ENCODE data around the gene UNC79. TPM values are rescaled to one million over a fixed set of nuclear protein-coding genes. Genes with fewer than 3 reads are reported as not detected.

The UNC79 gene
- total RNA-seq, 1 donor from 2014 or later: 2.6 TPM

DNA sequence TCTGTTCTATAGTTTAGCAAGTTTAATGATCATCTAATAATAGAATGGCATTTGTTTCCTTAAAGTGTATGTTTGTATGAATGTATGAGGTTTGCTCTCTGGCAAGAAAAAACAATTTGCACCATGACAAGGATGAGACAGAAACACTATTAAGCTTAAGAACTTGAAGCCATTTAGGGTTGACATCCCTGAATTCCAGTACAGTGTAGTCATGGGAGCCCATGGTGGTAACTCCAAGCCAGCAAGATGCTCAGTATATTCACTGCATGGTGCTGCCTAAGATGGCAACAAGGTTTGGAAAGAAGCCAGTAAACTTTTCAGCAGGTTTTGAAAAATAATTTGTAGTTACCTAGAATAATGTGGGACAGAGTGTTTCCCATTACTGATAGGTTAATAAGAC is 198.9 kb downstream of the UNC79 start:
- no peaks in the 10 kb centered on the region for H3K36me3 Mint-ChIP-seq (ENCODE audit: insufficient read depth)
- no peak overlapping the region for H3K27ac Mint-ChIP-seq
- no peak overlapping the region for H3K4me3 Mint-ChIP-seq (ENCODE audit: low read depth)
- H3K4me1 Mint-ChIP-seq (ENCODE audit: low read depth): no peaks in the 10 kb centered on the region
- H3K27me3 Mint-ChIP-seq: peaks cover 5% of the 10 kb centered on the region
- H3K9me3 Mint-ChIP-seq (ENCODE audit: low read depth): no peaks in the 10 kb centered on the region
- DNase-seq (ENCODE audit: low spot score, unreplicated experiment): no peak
- TF ChIP-seq CTCF (IDR thresholded peaks at IDR 0.05; ENCODE audit: unreplicated experiment): no peak

- DNase-seq (ENCODE audit: low spot score, unreplicated experiment): no peak
- H3K4me3 Mint-ChIP-seq (ENCODE audit: low read depth): no peak overlapping the region
- H3K4me1 Mint-ChIP-seq (ENCODE audit: low read depth): no peaks in the 10 kb centered on the region
- no peaks in the 10 kb centered on the region for H3K9me3 Mint-ChIP-seq (ENCODE audit: low read depth)
- peaks cover 7% of the 10 kb centered on the region for H3K27me3 Mint-ChIP-seq
- TF ChIP-seq CTCF (IDR thresholded peaks at IDR 0.05; ENCODE audit: unreplicated experiment): no peak
- no peak overlapping the region for H3K27ac Mint-ChIP-seq
- no peaks in the 10 kb centered on the region for H3K36me3 Mint-ChIP-seq (ENCODE audit: insufficient read depth)
Measured at GRCh38 chr14:93638790-93639189, 208.1 kb downstream of the UNC79 start.

DNA sequence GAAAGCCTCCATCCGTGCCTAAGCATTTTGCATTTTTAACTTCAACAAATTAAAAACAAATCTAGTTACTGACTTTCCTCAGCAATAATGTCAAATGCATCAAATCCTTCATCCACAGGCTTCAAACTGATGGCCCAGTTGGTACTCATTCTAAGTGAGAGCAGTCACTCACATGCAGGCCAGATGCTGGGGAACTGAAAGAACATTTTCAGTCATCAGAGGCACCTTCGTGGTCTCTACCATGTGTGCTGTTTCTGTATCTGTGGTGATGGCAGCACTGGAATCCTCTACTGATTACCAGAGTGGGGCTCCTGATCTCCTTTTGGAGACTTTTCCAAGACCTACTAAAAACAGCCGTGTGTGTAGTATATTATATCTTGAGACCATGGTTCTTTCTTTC is 212.4 kb downstream of the UNC79 start:
- Mint-ChIP-seq H3K27me3 (peaks cover 6% of the 10 kb centered on the region), H3K9me3 (ENCODE audit: low read depth) (no peaks in the 10 kb centered on the region), H3K27ac (no peak overlapping the region), H3K36me3 (ENCODE audit: insufficient read depth) (no peaks in the 10 kb centered on the region), H3K4me3 (ENCODE audit: low read depth) (no peak overlapping the region), H3K4me1 (ENCODE audit: low read depth) (peaks cover 1% of the 10 kb centered on the region)
- no peak for DNase-seq (ENCODE audit: low spot score, unreplicated experiment)
- no peak for TF ChIP-seq CTCF (IDR thresholded peaks at IDR 0.05; ENCODE audit: unreplicated experiment)

DNA sequence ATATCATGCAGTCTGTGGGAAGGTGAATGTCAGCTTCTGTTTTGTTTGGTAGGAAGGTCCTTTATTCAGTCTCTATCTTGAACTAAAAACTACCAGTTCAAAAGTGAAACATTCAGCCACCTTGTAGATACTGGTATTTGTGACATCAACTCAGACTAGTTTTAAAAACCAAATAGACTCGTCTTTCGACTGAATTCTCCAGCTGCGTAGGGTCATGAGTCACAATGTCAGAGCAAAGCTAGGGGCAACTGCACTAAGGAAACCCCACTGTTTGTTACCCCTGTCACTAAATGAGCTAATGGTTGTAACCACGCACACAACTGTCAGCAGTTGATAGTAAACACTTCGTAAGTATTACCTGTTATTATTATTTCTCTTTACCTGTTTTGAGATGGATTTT is 212.9 kb downstream of the UNC79 start:
- peaks cover 1% of the 10 kb centered on the region for H3K4me1 Mint-ChIP-seq (ENCODE audit: low read depth)
- no peaks in the 10 kb centered on the region for H3K36me3 Mint-ChIP-seq (ENCODE audit: insufficient read depth)
- H3K27me3 Mint-ChIP-seq: peaks cover 5% of the 10 kb centered on the region
- TF ChIP-seq CTCF (IDR thresholded peaks at IDR 0.05; ENCODE audit: unreplicated experiment): no peak
- H3K27ac Mint-ChIP-seq: no peak overlapping the region
- H3K9me3 Mint-ChIP-seq (ENCODE audit: low read depth): no peaks in the 10 kb centered on the region
- H3K4me3 Mint-ChIP-seq (ENCODE audit: low read depth): no peak overlapping the region
- no peak for DNase-seq (ENCODE audit: low spot score, unreplicated experiment)

GRCh38 chr14:93645200-93645599 is 214.5 kb downstream of the UNC79 start:
- no peak for DNase-seq (ENCODE audit: low spot score, unreplicated experiment)
- Mint-ChIP-seq H3K4me1 (ENCODE audit: low read depth) (peaks cover 1% of the 10 kb centered on the region), H3K9me3 (ENCODE audit: low read depth) (no peaks in the 10 kb centered on the region), H3K27ac (no peak overlapping the region), H3K4me3 (ENCODE audit: low read depth) (no peak overlapping the region), H3K27me3 (no peaks in the 10 kb centered on the region), H3K36me3 (ENCODE audit: insufficient read depth) (no peaks in the 10 kb centered on the region)
- TF ChIP-seq CTCF (IDR thresholded peaks at IDR 0.05; ENCODE audit: unreplicated experiment): no peak

Data from progenitor cell of endocrine pancreas (in vitro differentiated cells).